ENCODE measurements around the gene PTPRH. TPM values are rescaled to one million over a fixed set of nuclear protein-coding genes. Genes with fewer than 3 reads are reported as not detected.
"Not testable (repeated sequence)": the region's sequence is repeated elsewhere in the genome, so short reads cannot be mapped to it uniquely, and the experiment has no call there.

Gene PTPRH
- total RNA-seq, 6 experiments from 2014 or later, result 0.45 to 1.0 (median 0.59) TPM

DNA sequence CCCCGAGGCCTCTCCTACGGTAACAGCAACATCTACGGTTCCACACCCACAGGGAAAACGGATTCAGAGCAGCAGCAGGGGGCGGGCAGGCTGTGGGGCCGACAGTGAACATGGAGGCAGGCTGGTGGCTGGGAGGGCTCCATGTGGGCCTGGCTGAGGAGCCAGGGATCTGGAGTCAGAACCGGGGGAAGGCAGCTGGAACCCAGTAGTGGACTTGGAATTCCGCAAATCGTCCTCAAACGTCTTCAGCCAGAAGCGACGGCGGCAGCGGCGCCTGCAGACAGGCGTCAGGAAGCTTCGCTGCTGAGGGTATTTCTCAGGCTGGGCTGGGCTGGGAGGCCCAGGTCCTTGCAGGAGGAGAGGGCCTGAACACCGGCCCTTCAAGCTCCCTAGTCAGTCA is 17.5 kb upstream of the PTPRH start:
- H3K27ac Mint-ChIP-seq, result no peak overlapping the region; the same call in 1 of the 2 replicates
- H3K27me3 Mint-ChIP-seq (ENCODE audit: insufficient read depth), result peaks cover 8% of the 10 kb centered on the region
- TF ChIP-seq, protein P1, sequence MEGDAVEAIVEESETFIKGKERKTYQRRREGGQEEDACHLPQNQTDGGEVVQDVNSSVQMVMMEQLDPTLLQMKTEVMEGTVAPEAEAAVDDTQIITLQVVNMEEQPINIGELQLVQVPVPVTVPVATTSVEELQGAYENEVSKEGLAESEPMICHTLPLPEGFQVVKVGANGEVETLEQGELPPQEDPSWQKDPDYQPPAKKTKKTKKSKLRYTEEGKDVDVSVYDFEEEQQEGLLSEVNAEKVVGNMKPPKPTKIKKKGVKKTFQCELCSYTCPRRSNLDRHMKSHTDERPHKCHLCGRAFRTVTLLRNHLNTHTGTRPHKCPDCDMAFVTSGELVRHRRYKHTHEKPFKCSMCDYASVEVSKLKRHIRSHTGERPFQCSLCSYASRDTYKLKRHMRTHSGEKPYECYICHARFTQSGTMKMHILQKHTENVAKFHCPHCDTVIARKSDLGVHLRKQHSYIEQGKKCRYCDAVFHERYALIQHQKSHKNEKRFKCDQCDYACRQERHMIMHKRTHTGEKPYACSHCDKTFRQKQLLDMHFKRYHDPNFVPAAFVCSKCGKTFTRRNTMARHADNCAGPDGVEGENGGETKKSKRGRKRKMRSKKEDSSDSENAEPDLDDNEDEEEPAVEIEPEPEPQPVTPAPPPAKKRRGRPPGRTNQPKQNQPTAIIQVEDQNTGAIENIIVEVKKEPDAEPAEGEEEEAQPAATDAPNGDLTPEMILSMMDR (IDR thresholded peaks at IDR 0.05), result no peak
- H3K9me3 Mint-ChIP-seq, result no peaks in the 10 kb centered on the region
- H3K36me3 Mint-ChIP-seq (ENCODE audit: low read depth), result peaks cover 10% of the 10 kb centered on the region
- no peaks in the 10 kb centered on the region; the same call in 1 of the 2 replicates for H3K4me1 Mint-ChIP-seq (ENCODE audit: low read depth)
- H3K4me3 Mint-ChIP-seq, result no peak overlapping the region
- DNase-seq, result no peak

DNA sequence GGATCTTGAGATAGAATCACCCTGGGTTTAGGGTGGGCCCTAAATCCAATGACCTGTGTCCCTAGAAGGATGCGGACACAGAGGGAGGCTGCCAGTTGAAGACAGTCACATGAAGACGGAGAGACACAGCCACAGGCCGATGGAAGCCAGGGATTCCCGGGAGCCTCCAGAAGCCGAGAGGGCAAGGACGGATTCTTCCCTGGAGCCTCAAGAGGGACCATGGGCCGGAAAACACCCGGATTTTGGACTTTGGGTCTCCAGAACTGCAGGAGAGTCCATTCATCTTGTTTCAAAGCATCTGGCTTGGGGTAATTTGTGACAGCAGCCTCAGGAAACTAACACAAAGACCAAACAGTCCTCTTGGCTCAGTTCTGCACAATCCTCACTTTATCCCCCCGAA is 17.0 kb upstream of the PTPRH start:
- no peak overlapping the region for H3K27ac Mint-ChIP-seq
- H3K27me3 Mint-ChIP-seq (ENCODE audit: insufficient read depth), result peaks cover 8% of the 10 kb centered on the region
- DNase-seq, result no peak
- peaks cover 13% of the 10 kb centered on the region for H3K36me3 Mint-ChIP-seq (ENCODE audit: low read depth)
- TF ChIP-seq, protein P1 (IDR thresholded peaks at IDR 0.05), result no peak
- peaks cover 4% of the 10 kb centered on the region; the same call in 1 of the 2 replicates for H3K4me1 Mint-ChIP-seq (ENCODE audit: low read depth)
- H3K4me3 Mint-ChIP-seq, result no peak overlapping the region
- no peaks in the 10 kb centered on the region; the same call in 1 of the 2 replicates for H3K9me3 Mint-ChIP-seq

DNA sequence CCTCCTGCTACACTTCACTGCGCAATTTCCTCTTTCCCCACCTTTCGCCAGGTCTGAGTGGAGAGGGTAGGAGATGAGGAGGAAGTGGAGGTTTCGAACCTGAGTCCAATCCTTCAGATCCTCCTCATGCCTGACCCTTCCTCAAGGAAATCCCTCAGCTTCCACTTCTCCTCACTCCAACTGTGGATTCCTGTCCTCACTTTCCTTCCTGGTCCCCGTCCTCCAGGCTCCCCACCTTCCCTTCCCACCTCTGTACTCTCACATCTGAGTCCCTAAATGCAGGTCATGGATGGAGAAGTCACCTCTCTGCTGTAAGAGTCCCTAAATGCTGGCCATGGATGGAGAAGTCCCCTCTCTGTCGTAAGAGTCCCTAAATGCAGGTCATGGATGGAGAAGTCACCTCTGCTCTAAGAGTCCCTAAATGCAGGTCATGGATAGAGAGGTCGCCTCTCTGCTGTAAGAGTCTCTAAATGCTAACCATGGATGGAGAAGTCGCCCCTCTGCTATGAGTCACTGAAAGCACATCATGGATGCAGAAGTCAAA is 16.2 kb upstream of the PTPRH start:
- TF ChIP-seq, protein P1 (IDR thresholded peaks at IDR 0.05), result no peak
- Mint-ChIP-seq H3K27ac (no peak overlapping the region), H3K27me3 (ENCODE audit: insufficient read depth) (peaks cover 8% of the 10 kb centered on the region), H3K9me3 (peaks cover 7% of the 10 kb centered on the region), H3K36me3 (ENCODE audit: low read depth) (peaks cover 20% of the 10 kb centered on the region), H3K4me3 (no peak overlapping the region; the same call in 1 of the 2 replicates), H3K4me1 (ENCODE audit: low read depth) (peaks cover 4% of the 10 kb centered on the region; the same call in 1 of the 2 replicates)
- no peak for DNase-seq

DNA sequence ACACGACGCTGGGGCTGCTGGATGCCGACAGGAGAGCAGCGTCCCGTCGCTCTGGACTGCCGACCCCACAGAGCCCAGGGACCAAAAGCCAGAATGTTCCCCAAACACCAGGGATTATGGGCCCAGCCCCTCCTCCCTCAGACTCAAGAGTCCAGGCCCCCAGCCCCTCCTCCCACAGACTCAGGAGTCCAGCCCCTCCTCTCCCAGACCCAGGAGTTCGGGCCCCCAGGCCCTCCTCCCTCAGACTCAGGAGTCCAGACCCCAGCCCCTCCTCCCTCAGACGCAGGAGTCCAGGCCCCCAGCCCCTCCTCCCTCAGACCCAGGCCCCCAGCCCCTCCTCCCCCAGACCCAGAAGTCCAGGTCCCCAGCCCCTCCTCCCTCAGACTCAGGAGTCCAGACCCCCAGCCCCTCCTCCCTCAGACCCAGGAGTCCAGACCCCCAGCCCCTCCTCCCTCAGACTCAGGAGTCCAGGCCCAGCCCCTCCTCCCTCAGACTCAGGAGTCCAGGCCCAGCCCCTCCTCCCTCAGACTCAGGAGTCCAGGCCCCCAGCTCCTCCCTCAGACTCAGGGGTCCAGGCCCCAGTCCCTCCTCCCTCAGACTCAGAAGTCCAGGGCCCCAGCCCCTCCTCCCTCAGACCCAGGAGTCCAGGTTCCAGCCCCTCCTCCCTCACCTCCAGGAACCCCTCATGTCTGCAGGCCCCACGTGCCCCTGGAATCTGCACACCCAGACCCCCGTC is 15.5 kb upstream of the PTPRH start:
- Mint-ChIP-seq H3K9me3 (peaks cover 10% of the 10 kb centered on the region), H3K36me3 (ENCODE audit: low read depth) (peaks cover 24% of the 10 kb centered on the region)
- DNase-seq; H3K4me1 Mint-ChIP-seq (ENCODE audit: low read depth); H3K27ac Mint-ChIP-seq; H3K27me3 Mint-ChIP-seq (ENCODE audit: insufficient read depth); H3K4me3 Mint-ChIP-seq: not testable (repeated sequence)

DNA sequence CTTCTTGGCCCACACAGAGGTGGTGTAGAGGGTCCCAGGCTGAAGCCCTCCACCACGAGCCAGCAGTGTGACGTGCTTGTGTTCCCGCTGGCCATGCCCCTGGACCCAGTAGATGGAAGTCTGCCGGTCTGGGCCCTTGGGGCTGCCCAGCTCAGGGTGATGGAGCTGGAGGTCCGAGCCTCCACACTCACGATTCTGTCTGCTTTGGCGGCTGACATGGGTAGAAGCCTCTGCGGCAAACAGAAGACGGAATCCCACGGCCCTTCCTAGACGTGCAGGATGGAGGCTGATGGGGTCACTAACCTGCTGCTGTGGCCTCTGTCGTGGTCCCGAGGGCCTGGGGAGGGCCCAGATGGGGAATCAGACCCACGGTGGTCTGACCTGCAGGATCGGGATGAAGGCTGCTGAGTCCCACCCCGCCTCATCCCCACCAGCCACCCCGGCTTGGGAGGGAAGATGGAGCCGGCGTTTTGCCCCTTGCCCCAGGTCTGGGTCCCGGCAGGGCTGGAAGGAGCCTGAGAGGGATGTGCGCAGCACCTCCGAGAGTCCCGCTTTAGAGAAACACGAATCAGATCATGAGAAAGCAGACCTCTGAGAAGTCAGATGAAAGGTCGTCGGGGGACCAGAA is 14.9 kb upstream of the PTPRH start:
- peaks cover 24% of the 10 kb centered on the region for H3K36me3 Mint-ChIP-seq (ENCODE audit: low read depth)
- H3K4me1 Mint-ChIP-seq (ENCODE audit: low read depth), result peaks cover 4% of the 10 kb centered on the region; the same call in 1 of the 2 replicates
- no peak for DNase-seq
- TF ChIP-seq, protein P1 (IDR thresholded peaks at IDR 0.05), result no peak
- H3K4me3 Mint-ChIP-seq, result no peak overlapping the region
- H3K27ac Mint-ChIP-seq, result no peak overlapping the region
- H3K27me3 Mint-ChIP-seq (ENCODE audit: insufficient read depth), result peaks cover 8% of the 10 kb centered on the region
- peaks cover 10% of the 10 kb centered on the region for H3K9me3 Mint-ChIP-seq

Data from HFFc6 (cell line).